OCI-LY1 (cell line): ENCODE results near the gene SMCO2.

ENCODE experiments used
- EZH2 ChIP-seq: fragments of 200-600 bp; sonication (generic), shearing (Covaris generic); IDR thresholded peaks from 2 replicates; pipeline ENCODE4 v1.8.0; 2017; ENCODE audit warnings: borderline replicate concordance, mixed run types, mild to moderate bottlenecking, antibody characterized with exemption, low read length, moderate library complexity, mixed read lengths
- TF ChIP-seq, protein P1 (sequence below): fragments of 200-600 bp; sonication (generic), shearing (Covaris generic); IDR thresholded peaks from 2 replicates; pipeline ENCODE4 v1.5.1; 2017; ENCODE audit warnings: mild to moderate bottlenecking, antibody characterized with exemption, low read length, moderate library complexity, mixed read lengths

DNA sequence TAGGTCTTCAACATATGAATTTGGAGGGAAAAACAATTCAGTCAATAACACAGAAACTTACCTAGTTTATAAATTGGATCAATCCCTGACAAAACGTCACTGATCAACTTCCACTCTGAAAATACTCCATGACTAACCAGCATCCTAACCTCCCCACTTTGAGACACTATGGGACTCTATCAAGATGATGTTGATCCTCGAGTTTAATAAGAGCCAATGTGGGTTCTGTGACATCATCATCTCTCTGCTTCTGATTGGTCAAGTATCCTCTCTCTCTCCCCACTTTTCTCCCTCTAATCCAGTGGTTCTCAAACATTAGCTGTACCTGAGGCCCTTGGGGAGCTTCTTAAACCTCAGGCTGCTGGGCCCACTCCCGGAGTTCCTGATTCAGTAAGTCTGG, at the start of gene SMCO2:
- TF ChIP-seq, protein P1, sequence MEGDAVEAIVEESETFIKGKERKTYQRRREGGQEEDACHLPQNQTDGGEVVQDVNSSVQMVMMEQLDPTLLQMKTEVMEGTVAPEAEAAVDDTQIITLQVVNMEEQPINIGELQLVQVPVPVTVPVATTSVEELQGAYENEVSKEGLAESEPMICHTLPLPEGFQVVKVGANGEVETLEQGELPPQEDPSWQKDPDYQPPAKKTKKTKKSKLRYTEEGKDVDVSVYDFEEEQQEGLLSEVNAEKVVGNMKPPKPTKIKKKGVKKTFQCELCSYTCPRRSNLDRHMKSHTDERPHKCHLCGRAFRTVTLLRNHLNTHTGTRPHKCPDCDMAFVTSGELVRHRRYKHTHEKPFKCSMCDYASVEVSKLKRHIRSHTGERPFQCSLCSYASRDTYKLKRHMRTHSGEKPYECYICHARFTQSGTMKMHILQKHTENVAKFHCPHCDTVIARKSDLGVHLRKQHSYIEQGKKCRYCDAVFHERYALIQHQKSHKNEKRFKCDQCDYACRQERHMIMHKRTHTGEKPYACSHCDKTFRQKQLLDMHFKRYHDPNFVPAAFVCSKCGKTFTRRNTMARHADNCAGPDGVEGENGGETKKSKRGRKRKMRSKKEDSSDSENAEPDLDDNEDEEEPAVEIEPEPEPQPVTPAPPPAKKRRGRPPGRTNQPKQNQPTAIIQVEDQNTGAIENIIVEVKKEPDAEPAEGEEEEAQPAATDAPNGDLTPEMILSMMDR: no peak
- TF ChIP-seq EZH2: no peak
